ENCODE measurements around the gene CATSPERD.

Gene CATSPERD

GRCh38 chr19:5814852-5815246 is 94.4 kb downstream of the CATSPERD start:
- no peak for DNase-seq
- in situ Hi-C loops (cut with HindIII; ENCODE audit: low pct_ligation_motif_present, low sequenced_read_pairs): no loop called here
- TF ChIP-seq CTCF (IDR thresholded peaks at IDR 0.05; ENCODE audit: low read depth, low read length, missing control alignments): no peak
- Histone ChIP-seq H3K27me3 (replicated peaks) (no peaks in the 10 kb centered on the region), H3K36me3 (replicated peaks) (no peaks in the 10 kb centered on the region), H3K4me3 (ENCODE audit: low read depth, low read length) (no peak overlapping the region), H3K27ac (no peak overlapping the region)

GRCh38 chr19:5817218-5817617 is 96.8 kb downstream of the CATSPERD start:
- TF ChIP-seq CTCF (IDR thresholded peaks at IDR 0.05; ENCODE audit: low read depth, low read length, missing control alignments): no peak
- in situ Hi-C loops (cut with HindIII; ENCODE audit: low pct_ligation_motif_present, low sequenced_read_pairs): no loop called here
- Histone ChIP-seq H3K36me3 (replicated peaks) (no peaks in the 10 kb centered on the region), H3K27me3 (replicated peaks) (no peaks in the 10 kb centered on the region), H3K27ac (no peak overlapping the region), H3K4me3 (ENCODE audit: low read depth, low read length) (no peak overlapping the region)
- no peak for DNase-seq

- TF ChIP-seq CTCF (IDR thresholded peaks at IDR 0.05; ENCODE audit: low read depth, low read length, missing control alignments): no peak
- H3K4me3 ChIP-seq (ENCODE audit: low read depth, low read length): no peak overlapping the region
- H3K36me3 ChIP-seq (replicated peaks): no peaks in the 10 kb centered on the region
- in situ Hi-C loops (cut with HindIII; ENCODE audit: low pct_ligation_motif_present, low sequenced_read_pairs): no loop called here
- DNase-seq: no peak
- H3K27me3 ChIP-seq (replicated peaks): no peaks in the 10 kb centered on the region
- H3K27ac ChIP-seq: no peak overlapping the region
Observed at GRCh38 chr19:5818594-5818993, 98.2 kb downstream of the CATSPERD start.

GRCh38 chr19:5820785-5821184 is 100.3 kb downstream of the CATSPERD start:
- no peak for TF ChIP-seq CTCF (IDR thresholded peaks at IDR 0.05; ENCODE audit: low read depth, low read length, missing control alignments)
- Histone ChIP-seq H3K4me3 (ENCODE audit: low read depth, low read length) (no peak overlapping the region), H3K27ac (no peak overlapping the region), H3K27me3 (replicated peaks) (no peaks in the 10 kb centered on the region), H3K36me3 (replicated peaks) (no peaks in the 10 kb centered on the region)
- in situ Hi-C loops (cut with HindIII; ENCODE audit: low pct_ligation_motif_present, low sequenced_read_pairs): no loop called here
- no peak for DNase-seq

- Histone ChIP-seq H3K27ac (no peak overlapping the region), H3K4me3 (ENCODE audit: low read depth, low read length) (no peak overlapping the region), H3K36me3 (replicated peaks) (no peaks in the 10 kb centered on the region), H3K27me3 (replicated peaks) (no peaks in the 10 kb centered on the region)
- no peak for DNase-seq
- TF ChIP-seq CTCF (IDR thresholded peaks at IDR 0.05; ENCODE audit: low read depth, low read length, missing control alignments): no peak
- in situ Hi-C loops (cut with HindIII; ENCODE audit: low pct_ligation_motif_present, low sequenced_read_pairs): no loop called here
Observed at GRCh38 chr19:5821521-5822180, 101.2 kb downstream of the CATSPERD start.

Data from brain microvascular endothelial cell (primary cell).